HS-5 (cell line): ENCODE data around the gene DDX51.
"Not testable (repeated sequence)": the region's sequence is repeated elsewhere in the genome, so short reads cannot be mapped to it uniquely, and the experiment has no call there.

ENCODE experiments used
- DNase-seq: peaks from one replicate; pipeline ENCODE4 v3.0.0-alpha.2; 2012; ENCODE audit warnings: low read depth

The DDX51 gene

GRCh38 chr12:132114667-132115066, 29.5 kb downstream of the DDX51 start:
- DNase-seq = no peak

- no peak for DNase-seq
Observed at GRCh38 chr12:132111654-132112304, 32.3 kb downstream of the DDX51 start.

- DNase-seq = no peak
Observed at GRCh38 chr12:132110677-132111076, 33.4 kb downstream of the DDX51 start.

GRCh38 chr12:132109741-132110140, 34.4 kb downstream of the DDX51 start:
- no peak for DNase-seq

GRCh38 chr12:132108211-132108832, 35.8 kb downstream of the DDX51 start:
- DNase-seq = no peak

GRCh38 chr12:132106921-132107320, 37.2 kb downstream of the DDX51 start:
- peak; percentile 71 for DNase-seq

- DNase-seq = no peak
Observed at GRCh38 chr12:132105467-132105866, 38.7 kb downstream of the DDX51 start.

GRCh38 chr12:132103542-132104308, 40.4 kb downstream of the DDX51 start:
- DNase-seq = no peak

GRCh38 chr12:132103072-132103471, 41.0 kb downstream of the DDX51 start:
- DNase-seq = not testable (repeated sequence)

GRCh38 chr12:132102297-132102696, 41.8 kb downstream of the DDX51 start:
- DNase-seq = no peak

GRCh38 chr12:132100306-132101065, 43.6 kb downstream of the DDX51 start:
- no peak for DNase-seq

GRCh38 chr12:132099739-132100138, 44.4 kb downstream of the DDX51 start:
- DNase-seq = no peak

GRCh38 chr12:132095520-132096409, 48.4 kb downstream of the DDX51 start:
- no peak for DNase-seq

- DNase-seq = no peak
Observed at GRCh38 chr12:132094269-132094891, 49.7 kb downstream of the DDX51 start.

- no peak for DNase-seq
Observed at GRCh38 chr12:132089407-132089910, 54.7 kb downstream of the DDX51 start.
